22Rv1 (cell line): ENCODE results near the gene ATP8B1.

Experiments
- H3K27ac ChIP-seq: fragments of 450-650 bp; 2 replicates; pipeline ENCODE4 v1.5.1; 2017
- ZFX ChIP-seq: fragments of 450-650 bp; IDR thresholded peaks from 2 replicates; pipeline ENCODE4 v1.6.1; 2017; ENCODE audit warnings: antibody characterized with exemption, borderline replicate concordance
- TF ChIP-seq, protein P1 (sequence below): fragments of 450-650 bp; IDR thresholded peaks from 2 replicates; pipeline ENCODE4 v1.5.1; 2017; ENCODE audit warnings: mild to moderate bottlenecking

The ATP8B1 gene

DNA sequence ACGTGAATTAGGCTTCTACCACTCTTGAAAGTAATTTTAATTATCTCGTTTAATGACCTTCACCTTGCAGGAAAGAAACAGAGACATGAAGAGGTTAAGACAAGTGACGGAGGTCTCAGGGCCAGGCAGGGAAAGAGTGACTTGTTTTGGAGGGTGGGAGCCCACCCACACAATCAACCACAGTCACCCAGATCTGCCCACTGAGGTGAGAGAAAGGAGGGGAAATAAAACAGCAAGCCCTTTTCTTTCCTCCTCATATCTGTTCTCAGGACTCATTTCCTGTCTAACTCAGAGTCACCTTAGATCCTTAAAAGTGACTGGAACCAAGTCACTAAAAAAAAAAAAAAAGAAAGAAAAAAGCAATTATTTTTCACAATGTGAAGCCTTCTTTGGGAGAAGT is 26.8 kb downstream of the ATP8B1 start:
- TF ChIP-seq ZFX = no peak
- TF ChIP-seq, protein P1, sequence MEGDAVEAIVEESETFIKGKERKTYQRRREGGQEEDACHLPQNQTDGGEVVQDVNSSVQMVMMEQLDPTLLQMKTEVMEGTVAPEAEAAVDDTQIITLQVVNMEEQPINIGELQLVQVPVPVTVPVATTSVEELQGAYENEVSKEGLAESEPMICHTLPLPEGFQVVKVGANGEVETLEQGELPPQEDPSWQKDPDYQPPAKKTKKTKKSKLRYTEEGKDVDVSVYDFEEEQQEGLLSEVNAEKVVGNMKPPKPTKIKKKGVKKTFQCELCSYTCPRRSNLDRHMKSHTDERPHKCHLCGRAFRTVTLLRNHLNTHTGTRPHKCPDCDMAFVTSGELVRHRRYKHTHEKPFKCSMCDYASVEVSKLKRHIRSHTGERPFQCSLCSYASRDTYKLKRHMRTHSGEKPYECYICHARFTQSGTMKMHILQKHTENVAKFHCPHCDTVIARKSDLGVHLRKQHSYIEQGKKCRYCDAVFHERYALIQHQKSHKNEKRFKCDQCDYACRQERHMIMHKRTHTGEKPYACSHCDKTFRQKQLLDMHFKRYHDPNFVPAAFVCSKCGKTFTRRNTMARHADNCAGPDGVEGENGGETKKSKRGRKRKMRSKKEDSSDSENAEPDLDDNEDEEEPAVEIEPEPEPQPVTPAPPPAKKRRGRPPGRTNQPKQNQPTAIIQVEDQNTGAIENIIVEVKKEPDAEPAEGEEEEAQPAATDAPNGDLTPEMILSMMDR = no peak
- no peak overlapping the region for H3K27ac ChIP-seq

DNA sequence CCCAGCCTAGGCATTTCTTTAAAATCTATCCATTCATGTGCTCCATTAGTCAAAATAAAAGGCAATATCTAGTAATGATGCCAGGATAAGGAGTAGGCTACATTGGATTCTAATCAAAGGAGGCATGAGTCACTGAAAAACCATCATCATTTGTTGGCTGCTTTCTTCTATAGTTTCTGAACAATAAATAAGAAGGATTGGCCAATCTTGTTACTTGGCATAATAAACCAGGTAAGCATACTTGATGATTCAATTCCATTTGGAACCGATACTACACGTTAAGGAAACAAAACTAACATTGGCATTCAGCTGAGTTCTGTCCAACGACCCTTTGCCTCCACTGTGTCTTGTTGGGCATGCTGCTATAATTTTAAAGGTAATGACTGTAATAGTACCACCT is 27.2 kb downstream of the ATP8B1 start:
- no peak overlapping the region for H3K27ac ChIP-seq
- TF ChIP-seq, protein P1 = no peak
- no peak for TF ChIP-seq ZFX

DNA sequence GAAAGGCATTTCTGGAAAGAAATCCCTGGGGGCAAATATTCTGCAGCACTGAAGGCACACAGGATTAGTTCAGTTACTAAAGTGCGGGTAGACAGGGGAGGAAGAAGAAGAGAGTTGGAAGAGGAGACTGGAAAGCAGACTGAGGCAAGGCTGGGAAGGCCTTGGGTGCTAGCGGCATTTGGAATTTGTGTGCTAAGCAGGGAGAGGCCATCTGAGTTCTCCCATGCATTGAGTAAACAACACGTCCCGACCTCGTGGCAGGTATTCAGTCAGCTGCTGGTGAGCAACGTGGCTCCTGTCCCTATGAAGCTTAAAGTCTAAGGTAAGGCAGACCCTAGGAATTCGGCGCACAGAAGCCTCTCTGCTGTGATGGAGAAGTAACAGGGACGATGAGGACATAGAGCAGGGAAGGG is 30.7 kb downstream of the ATP8B1 start:
- H3K27ac ChIP-seq = peak overlapping the region; percentile 60
- TF ChIP-seq, protein P1 = no peak
- no peak for TF ChIP-seq ZFX

DNA sequence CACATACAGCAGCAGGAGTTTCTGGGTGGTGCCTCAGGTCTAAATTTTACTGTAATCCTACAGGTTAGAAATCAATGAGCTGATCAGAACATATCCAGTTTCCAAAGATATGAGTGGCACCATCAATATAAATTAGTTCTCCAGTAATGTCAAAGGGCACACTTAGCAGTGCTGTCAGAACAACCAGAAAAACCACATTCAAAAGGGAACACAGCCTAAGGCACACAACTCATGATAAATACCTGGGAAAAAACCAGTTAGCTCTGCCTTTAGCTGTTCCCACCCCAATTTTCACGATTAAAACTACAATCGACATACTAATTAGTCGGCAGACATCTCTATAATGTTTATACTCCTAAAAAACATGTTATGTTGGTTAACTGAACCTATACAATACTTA is 31.5 kb downstream of the ATP8B1 start:
- H3K27ac ChIP-seq = peak overlapping the region; percentile 60
- TF ChIP-seq, protein P1 = no peak

DNA sequence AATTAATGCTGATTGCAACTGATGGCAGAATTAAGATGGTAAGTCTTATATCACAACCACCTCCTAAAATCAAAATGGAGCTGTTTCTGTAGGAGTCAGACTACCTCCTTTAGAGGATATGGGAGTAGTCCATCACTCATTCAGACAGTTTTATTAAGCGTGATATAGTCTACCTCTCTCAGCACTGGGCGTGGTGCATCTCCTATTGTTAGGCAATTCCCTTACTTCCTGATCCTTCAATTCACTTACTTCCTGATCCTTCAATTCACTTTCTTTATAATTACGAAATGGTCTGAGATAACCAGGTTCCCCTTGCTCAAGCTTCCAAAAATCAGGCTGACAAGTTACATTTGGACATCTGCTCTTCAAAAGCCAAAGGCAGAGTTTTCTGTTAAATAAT is 31.9 kb downstream of the ATP8B1 start:
- peak overlapping the region; percentile 60 for H3K27ac ChIP-seq
- no peak for TF ChIP-seq ZFX
- TF ChIP-seq, protein P1 = no peak

DNA sequence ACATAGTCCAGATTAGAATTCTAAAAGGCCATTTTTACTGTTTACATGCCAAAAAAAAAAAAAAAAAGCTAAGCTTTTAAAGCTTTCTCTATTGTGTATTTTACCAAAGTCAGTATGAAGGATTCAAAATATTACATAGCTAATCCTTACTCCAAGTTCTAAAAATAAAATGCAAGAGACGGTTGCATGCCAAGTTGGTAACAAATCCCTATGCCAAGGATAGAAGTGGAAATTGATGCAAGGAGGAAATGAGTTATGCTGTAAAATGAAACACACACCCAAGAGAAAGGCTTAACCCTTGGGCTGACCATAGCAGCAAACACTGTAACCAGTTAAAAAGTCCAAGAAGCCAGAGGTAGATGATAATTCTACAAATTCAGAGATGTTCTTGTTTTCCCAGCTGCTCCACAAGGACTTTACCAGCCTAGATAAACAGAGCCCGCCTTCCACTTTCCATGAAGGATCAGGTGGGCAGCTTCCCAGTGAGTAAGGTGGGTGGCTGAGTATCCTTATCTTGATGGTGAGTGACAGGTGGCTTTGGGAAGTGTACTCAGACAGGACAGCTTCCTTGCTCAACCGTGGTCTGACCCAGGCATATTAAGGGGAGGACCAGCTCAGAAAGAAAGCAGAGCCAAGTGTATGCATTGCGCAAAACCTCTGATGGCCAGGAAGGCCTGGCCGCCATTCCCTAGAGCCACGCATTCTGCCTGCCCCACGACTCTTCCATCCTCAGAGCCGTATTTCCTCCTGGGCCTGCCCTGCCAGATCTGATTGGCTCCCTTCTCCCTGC is 34.4 kb downstream of the ATP8B1 start:
- H3K27ac ChIP-seq = no peak overlapping the region
- TF ChIP-seq, protein P1 = no peak
- TF ChIP-seq ZFX = no peak

DNA sequence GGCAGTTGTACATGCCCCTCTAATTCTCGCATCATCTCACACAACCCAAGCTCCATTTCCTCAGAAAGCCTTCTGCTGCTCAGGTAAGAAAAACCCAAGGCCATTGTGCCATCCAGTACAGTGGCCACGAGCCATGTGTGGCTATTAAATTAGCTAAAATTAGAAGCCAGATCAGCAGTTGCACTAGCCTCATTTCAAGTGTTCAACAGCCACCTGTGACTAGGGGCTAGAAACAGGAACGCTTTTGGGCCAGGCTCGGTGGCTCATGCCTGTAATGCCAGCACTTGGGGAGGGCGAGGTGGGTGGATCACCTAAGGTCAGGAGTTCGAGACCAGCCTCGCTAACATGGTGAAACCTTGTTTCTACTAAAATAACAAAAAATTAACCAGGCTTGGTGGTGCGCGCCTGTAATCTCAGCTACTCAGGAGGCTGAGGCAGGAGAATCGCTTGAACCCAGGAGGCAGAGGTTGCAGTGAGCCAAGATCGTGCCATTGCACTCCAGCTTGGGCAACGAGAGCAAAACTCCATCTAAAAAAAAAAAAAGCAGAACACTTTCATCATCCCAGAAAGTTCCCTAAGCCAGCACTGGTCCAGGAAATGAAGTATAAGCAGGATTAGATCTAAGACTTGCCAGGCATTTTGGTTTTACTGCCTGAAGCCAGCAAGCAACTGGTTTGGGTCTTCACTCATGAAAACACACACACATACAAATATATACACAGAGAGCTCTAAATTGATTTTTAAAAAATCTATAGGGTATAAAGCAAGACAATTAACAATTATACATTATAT is 35.7 kb downstream of the ATP8B1 start:
- TF ChIP-seq, protein P1 = no peak
- TF ChIP-seq ZFX = no peak
- H3K27ac ChIP-seq = no peak overlapping the region
